HG02759 (cell line): ENCODE data around the gene BABAM2.

ENCODE experiments used
- ATAC-seq: cut with Tn5 transposase; IDR thresholded peaks from one replicate; pipeline ENCODE4 v1.9.1; 2021; ENCODE audit warnings: mild to moderate bottlenecking, moderate library complexity; ENCODE audit not compliant: unreplicated experiment

The BABAM2 gene

DNA sequence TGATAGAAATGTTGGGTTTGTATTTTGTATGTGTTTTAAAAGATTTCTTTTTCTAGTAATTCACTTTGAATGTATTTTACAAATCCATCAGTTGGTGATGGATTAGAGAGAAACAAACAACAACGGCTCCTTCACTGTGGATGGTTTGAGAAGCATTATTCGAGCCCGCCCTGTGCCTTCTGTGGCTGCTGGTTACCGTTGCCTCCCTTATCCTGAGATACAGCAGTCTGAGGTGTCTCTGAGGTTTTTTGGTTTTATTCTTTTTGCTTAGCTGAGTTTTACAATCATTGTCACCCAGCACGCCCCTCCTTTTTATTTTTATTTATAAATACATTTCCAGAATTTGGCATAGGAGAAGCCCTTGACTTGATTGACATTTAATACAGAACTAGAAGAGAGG, 168.3 kb downstream of the BABAM2 start:
- ATAC-seq, result no peak

GRCh38 chr2:28062867-28063266, 172.3 kb downstream of the BABAM2 start:
- ATAC-seq, result no peak

DNA sequence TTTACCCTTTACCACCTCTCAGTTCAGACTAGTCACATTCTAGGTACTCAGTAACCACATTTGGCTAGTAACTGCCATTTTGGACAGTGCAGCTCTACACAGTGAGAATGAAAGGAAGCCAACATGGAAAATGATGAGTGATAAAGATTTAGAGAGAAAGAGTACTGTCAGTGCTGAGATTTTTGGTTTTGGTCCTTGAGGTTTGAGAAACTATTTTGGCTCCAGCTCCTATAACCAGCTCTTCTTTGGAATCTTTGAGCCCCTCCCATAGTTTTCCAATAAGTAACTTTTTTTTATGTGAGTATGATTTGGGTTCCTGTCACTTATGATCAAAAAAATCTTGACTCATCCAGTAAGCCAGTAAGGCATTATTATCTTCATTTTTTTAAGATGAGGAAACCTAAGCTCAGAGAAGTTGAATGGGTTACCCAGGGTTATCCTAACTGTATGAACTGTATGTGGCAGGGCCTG, 173.0 kb downstream of the BABAM2 start:
- ATAC-seq, result no peak

DNA sequence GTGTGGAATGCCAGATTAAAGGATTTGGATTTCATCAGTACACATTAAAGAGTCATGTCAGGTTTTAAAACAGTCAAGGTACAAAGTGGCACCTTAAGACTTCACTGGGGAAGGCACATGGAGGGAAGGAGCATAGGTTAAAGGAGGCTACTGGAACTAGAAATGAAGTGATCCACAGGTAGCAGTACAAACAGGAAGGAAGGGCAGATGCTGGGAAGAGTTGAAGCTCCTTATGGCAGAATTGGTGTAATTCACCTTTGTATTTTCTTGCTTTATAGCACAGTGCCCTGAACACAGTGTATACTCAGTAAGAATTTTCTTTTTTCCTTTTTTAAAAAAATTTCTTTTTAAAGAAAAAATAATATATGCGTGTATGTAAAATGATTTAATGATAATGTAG, 177.1 kb downstream of the BABAM2 start:
- ATAC-seq, result no peak

GRCh38 chr2:28068088-28068487, 177.6 kb downstream of the BABAM2 start:
- no peak for ATAC-seq

DNA sequence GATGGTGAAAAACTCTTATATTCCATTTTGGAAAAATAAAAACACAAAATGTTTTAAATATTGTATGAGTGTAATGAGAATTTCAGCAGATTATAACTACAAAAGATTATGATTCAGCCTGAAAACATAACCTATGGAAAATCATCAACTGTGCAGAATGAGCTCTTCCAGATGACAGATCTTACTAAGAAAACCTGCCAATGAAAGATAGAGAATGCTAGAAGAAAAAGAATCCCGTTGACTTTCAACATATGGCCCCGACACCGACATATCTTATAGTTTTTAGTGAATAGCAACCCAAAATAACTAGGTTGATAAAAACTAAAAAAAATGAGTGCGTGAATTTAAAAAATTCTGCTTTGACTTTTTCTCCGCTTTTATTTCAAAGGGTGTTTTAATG, 178.0 kb downstream of the BABAM2 start:
- no peak for ATAC-seq

DNA sequence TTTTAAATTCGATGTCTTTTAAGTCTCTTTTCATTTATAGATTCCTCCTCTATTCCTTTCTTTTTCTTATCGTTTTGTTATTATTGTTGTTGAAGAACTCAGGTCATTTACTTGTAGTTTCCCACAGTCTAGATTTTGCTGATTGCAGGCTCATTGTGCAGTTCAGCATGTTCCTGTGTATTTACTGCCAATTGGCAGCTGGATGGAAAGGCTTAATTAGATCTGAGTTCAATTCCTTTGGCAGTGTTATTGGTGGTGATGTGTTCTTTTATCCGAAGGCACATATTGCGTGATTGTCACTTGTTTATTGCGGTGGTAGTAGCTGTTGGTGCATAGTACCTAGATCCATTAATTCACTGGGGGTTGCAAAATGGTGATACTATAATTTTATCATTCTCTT, 180.7 kb downstream of the BABAM2 start:
- ATAC-seq, result no peak

DNA sequence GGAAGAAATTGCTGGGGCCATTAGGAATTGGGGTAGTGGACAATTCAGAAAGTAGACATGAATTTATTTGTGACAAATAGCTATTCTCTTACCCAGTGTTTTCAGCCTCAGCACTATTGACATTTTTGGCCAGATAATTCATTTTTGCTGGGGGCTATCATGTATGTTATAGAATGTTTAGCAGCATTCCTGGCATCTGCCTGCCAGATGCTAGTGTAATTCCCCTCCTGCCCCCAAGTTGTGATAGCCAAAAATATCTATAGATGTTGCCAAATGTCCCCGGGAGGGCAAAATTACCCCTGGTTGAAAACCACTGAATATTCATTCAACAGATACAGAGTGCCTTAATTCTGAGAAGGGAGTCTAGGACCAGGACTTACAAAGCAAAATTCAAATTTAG, 183.6 kb downstream of the BABAM2 start:
- ATAC-seq, result no peak

GRCh38 chr2:28080911-28081310, 190.4 kb downstream of the BABAM2 start:
- ATAC-seq, result no peak

- ATAC-seq, result no peak
These were observed 191.6 kb downstream of the BABAM2 start for GRCh38 chr2:28082131-28082530.

DNA sequence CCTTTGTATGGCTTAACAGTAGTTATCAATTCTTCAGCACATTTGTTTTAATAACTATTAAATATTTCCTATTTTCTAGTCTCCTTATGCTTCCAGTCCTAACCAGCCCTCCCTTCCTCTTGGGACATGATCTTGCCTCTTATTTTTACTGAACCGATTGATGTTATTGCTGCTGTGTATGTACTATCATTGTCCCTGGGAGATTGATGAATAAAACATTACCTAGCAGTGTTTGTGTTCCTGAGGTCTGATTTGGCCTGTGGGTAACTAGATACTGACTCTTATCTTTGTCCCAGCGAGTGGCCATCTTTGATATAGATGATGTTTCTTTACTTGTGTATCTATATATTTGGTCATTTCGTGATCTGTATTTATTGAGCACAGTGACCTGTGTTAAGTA, 192.9 kb downstream of the BABAM2 start:
- ATAC-seq, result no peak

DNA sequence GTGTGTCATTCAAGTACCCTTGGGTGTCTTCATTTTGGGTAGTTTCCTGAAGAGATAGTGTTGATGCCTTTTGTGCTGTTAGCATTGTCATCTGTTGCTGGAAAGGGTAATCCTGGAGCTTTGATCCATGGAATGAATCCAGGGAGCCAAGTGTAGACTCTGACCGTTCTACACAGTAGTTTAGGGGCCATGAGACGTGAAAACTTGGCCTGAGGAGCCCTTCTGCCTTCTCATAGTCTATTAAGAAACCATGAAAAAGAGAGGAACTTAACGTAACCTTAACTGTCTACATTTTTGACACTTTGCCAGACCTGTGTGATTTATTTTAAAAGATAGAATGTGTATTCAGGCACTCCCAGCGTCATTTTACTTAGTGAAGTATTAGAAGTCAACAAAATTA, 194.0 kb downstream of the BABAM2 start:
- ATAC-seq, result no peak

GRCh38 chr2:28085201-28085600, 194.7 kb downstream of the BABAM2 start:
- no peak for ATAC-seq

GRCh38 chr2:28086611-28087010, 196.1 kb downstream of the BABAM2 start:
- no peak for ATAC-seq

DNA sequence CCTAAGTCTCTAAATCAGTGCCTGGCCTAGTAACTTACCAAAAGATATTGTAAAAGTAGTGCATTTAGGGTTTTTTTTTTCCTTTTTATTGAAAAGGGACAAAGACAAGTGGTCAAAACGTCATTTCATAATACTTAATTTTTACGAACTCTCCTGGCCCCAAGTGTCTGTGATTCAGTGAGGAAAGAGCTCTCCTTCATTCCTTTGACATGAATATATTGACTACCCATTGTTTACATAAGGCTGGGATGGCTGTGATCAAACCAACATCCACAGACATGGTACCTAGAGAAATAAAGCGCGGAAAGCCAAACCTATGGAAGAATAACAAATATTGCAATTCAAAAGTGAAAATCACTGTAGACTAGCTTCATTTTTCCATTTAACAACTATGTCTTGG, 198.4 kb downstream of the BABAM2 start:
- ATAC-seq, result no peak

DNA sequence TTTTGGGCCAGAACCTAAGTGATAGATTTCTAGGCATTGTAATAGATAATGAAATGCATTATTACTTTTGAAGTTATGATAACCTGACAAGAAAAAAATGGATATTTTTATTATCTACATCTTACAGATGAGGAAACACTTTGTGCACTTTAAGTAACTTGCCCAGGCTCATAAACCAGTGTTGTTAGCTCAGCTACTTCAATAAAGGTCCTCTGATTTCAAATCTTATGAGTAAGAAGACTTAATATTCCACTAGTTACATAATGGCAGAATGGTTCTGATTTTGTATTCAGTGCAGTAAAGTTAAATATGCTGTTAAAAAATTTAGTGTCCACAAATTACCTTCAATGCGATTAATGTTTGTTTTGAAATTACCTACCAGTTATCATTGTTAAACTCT, 199.0 kb downstream of the BABAM2 start:
- no peak for ATAC-seq

- ATAC-seq, result no peak
These were observed 202.8 kb downstream of the BABAM2 start for GRCh38 chr2:28093308-28093707.

DNA sequence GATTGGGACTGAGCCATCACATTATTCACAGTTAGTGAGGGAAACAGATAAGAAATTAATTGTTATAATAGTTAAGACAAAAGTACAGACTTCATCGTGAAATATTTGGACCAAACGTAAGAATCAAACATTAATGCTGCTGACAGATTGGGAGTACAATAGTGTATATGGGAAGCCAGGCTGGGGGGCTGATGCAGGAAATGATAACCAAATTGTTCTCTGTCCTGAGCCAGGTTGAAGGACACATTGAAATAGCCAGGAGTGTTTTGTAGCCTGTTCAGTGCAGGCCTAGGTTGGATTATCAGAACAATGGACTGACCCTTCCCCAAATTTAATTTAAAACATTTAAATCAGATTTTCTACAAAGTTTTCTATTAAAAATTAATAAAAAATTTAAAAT, 203.2 kb downstream of the BABAM2 start:
- no peak for ATAC-seq

DNA sequence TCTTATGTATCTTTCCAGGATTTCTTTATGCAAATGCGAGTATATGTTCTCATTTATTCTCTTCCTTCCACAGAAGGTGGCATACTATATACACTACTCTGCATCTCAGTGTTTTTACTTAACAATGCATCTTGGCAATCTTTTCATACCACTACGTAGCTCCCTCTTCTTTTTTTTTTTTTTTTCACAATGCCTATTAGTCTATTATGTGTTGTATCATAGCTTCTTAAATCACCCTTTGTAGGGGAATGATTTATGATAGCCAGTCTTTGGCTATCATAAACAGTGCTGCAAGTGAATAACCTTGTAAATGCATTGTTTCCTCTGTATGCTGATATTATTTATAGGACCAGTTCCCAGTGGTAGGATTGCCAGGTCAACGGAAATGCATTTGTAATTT, 204.2 kb downstream of the BABAM2 start:
- ATAC-seq, result no peak

GRCh38 chr2:28095622-28096021, 205.1 kb downstream of the BABAM2 start:
- no peak for ATAC-seq

GRCh38 chr2:28096421-28096820, 205.9 kb downstream of the BABAM2 start:
- no peak for ATAC-seq

DNA sequence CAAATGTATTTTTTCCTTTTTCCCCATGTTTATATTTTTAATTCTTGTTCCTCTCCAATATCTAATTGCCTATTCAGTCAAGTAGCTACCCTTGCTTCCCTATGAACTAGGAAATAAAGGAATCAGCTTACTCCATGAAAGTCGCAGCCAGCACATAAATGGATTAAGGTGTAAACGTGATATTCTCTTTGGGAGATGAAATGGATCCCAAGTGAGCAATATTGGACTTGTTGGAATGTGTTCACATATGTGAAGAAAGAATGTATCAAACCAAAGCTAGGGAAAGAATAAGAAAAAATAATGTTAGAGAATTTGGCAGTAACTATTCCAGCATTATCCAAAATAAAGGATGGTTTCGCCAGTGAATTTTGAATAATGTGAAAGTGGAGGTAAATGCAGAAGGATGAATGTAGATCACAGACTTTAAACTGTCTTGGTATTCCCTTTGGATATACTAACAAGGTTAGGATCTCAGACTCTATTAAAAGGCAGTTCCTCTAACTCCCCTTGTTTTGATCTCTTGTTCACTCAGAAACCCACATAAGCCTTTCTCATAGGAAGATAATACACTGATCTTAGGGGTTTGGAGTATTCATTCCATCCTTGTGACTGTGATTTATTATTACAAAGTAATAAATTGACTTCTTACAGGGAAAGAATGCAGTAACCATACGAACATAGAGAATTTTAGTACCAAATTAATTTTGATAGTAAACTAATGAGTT, 208.1 kb downstream of the BABAM2 start:
- ATAC-seq, result no peak

DNA sequence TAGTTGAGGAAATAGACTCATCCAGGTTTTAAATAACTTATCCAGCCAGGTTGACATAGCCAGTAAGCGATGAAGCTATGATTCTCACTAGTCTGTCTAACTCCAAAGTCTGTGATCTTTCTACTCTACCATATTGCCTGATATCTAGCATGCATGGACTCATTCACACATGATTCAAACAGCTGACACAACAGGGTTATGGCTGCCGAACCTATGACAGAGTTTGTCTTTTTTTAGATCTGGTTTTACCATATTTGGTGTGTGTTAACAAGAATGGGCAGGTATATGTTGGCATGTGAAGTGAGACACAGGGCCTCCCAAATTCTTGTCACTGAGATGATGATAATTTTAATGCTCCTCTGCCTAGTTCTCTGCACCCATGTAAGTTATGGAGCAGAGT, 210.6 kb downstream of the BABAM2 start:
- ATAC-seq, result no peak
